ENCODE results near the gene CR1. TPM values are rescaled to one million over a fixed set of nuclear protein-coding genes. Genes with fewer than 3 reads are reported as not detected.

The CR1 gene
- polyA plus RNA-seq, 3 donors = 11.3 to 30.8 (median 26.5) TPM

DNA sequence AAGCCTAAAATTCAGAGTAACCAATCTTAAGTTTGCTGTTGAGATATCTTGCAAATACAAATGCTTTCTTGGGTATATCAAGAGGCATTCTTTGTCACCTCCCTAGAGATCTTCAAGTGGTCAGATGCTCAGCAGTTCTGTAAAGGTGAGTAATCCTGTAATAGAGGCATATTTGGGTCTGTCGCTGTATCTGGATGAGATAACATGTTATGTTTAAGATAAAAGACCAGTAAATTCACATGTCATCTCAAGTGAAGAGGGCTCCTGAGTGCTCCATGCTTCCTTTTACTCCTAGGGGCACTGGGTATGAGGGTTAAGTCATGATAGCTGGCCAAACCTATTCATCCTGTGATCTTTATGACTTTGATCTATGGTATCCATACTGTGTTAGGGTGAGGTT, 34.3 kb upstream of the CR1 start:
- no peaks in the 10 kb centered on the region for H3K4me1 Mint-ChIP-seq
- Histone ChIP-seq H3K9ac (ENCODE audit: insufficient read depth, low read length, poor library complexity, severe bottlenecking) (no peak overlapping the region), H3K27me3 (ENCODE audit: control insufficient read depth in 2 of 2, insufficient read depth in 2 of 2, low read length in 2 of 2) (peaks cover 2 to 8% of the 10 kb centered on the region in 2 donors), H3K4me3 (replicated peaks in 1 of 3; ENCODE audit: low read depth in 2 of 3, low read length in 3 of 3) (no peak overlapping the region), H3K36me3 (replicated peaks in 1 of 2; ENCODE audit: control insufficient read depth in 1 of 2, insufficient read depth in 2 of 2, low read length in 2 of 2) (no peaks in the 10 kb centered on the region), H3K4me2 (replicated peaks; ENCODE audit: extremely low read depth, low read length, poor library complexity, severe bottlenecking) (no peak overlapping the region), H3K27ac (ENCODE audit: low read depth in 1 of 2, low read length in 2 of 2) (no peak overlapping the region), H3K4me1 (ENCODE audit: control insufficient read depth in 1 of 2, insufficient read depth in 2 of 2, low read length in 2 of 2) (no peaks in the 10 kb centered on the region), H3K9me3 (replicated peaks in 1 of 2; ENCODE audit: control insufficient read depth in 1 of 2, insufficient read depth in 1 of 2, low read length in 2 of 2) (no peaks in the 10 kb centered on the region), H3K79me2 (ENCODE audit: insufficient read depth, low read length) (no peaks in the 10 kb centered on the region), H4K20me1 (ENCODE audit: insufficient read depth, low read length) (no peaks in the 10 kb centered on the region), H2AFZ (ENCODE audit: insufficient read depth, low read depth, low read length, poor library complexity, severe bottlenecking) (no peak overlapping the region)
- TF ChIP-seq, protein P1, sequence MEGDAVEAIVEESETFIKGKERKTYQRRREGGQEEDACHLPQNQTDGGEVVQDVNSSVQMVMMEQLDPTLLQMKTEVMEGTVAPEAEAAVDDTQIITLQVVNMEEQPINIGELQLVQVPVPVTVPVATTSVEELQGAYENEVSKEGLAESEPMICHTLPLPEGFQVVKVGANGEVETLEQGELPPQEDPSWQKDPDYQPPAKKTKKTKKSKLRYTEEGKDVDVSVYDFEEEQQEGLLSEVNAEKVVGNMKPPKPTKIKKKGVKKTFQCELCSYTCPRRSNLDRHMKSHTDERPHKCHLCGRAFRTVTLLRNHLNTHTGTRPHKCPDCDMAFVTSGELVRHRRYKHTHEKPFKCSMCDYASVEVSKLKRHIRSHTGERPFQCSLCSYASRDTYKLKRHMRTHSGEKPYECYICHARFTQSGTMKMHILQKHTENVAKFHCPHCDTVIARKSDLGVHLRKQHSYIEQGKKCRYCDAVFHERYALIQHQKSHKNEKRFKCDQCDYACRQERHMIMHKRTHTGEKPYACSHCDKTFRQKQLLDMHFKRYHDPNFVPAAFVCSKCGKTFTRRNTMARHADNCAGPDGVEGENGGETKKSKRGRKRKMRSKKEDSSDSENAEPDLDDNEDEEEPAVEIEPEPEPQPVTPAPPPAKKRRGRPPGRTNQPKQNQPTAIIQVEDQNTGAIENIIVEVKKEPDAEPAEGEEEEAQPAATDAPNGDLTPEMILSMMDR (IDR thresholded peaks at IDR 0.05) = no peak
- DNase-seq = no peak
- no peak overlapping the region for H3K27ac Mint-ChIP-seq
- WGBS (ENCODE audit: insufficient coverage) = no CpG with 5 or more reads among the region's 1 CpG
- H3K36me3 Mint-ChIP-seq = no peaks in the 10 kb centered on the region
- H3K9me3 Mint-ChIP-seq = no peaks in the 10 kb centered on the region
- H3K4me3 Mint-ChIP-seq = no peak overlapping the region
- peaks cover 2% of the 10 kb centered on the region in 3 donors for H3K27me3 Mint-ChIP-seq (ENCODE audit: low read depth in 3 of 3)
- intact Hi-C loops (cut with micrococcal nuclease) = loop anchor here in 1 of 2 donors (5.0 kb wide), 1 partner anchor 39 kb away; no protein-coding TSS in a partner anchor

DNA sequence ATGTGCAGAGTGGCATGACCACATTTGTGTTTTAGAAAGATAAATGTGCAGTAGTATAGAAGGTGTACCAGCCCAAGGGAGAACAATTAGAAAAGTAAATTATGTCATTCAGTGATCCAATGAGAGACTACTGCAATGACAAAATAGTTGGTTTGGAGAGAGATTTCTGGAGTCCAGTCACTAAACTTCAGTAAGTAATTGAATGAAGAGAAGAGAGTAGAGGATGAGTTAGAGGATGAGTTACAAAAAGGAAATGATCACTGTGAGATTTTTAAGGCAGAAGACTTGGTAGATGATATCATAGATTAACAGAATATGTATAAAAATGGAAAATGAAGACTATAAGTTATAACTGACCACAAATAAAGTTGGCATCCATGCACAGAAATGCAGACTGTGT, 33.4 kb upstream of the CR1 start:
- Histone ChIP-seq H3K27me3 (ENCODE audit: control insufficient read depth in 2 of 2, insufficient read depth in 2 of 2, low read length in 2 of 2) (no peaks in the 10 kb centered on the region), H3K9ac (ENCODE audit: insufficient read depth, low read length, poor library complexity, severe bottlenecking) (no peak overlapping the region), H3K79me2 (ENCODE audit: insufficient read depth, low read length) (no peaks in the 10 kb centered on the region), H3K4me3 (replicated peaks in 1 of 3; ENCODE audit: low read depth in 2 of 3, low read length in 3 of 3) (no peak overlapping the region), H3K36me3 (replicated peaks in 1 of 2; ENCODE audit: control insufficient read depth in 1 of 2, insufficient read depth in 2 of 2, low read length in 2 of 2) (no peaks in the 10 kb centered on the region), H3K4me2 (replicated peaks; ENCODE audit: extremely low read depth, low read length, poor library complexity, severe bottlenecking) (no peak overlapping the region), H3K9me3 (replicated peaks in 1 of 2; ENCODE audit: control insufficient read depth in 1 of 2, insufficient read depth in 1 of 2, low read length in 2 of 2) (no peaks in the 10 kb centered on the region), H3K27ac (ENCODE audit: low read depth in 1 of 2, low read length in 2 of 2) (no peak overlapping the region), H3K4me1 (ENCODE audit: control insufficient read depth in 1 of 2, insufficient read depth in 2 of 2, low read length in 2 of 2) (no peaks in the 10 kb centered on the region), H2AFZ (ENCODE audit: insufficient read depth, low read depth, low read length, poor library complexity, severe bottlenecking) (no peak overlapping the region), H4K20me1 (ENCODE audit: insufficient read depth, low read length) (no peaks in the 10 kb centered on the region)
- no peaks in the 10 kb centered on the region for H3K4me1 Mint-ChIP-seq
- H3K4me3 Mint-ChIP-seq = no peak overlapping the region
- H3K27me3 Mint-ChIP-seq (ENCODE audit: low read depth in 3 of 3) = peaks cover 2 to 3% (median 2%) of the 10 kb centered on the region in 3 donors
- no peaks in the 10 kb centered on the region for H3K9me3 Mint-ChIP-seq
- no peak overlapping the region for H3K27ac Mint-ChIP-seq
- no peaks in the 10 kb centered on the region for H3K36me3 Mint-ChIP-seq
- no peak for DNase-seq
- TF ChIP-seq, protein P1 (IDR thresholded peaks at IDR 0.05) = no peak
- intact Hi-C loops (cut with micrococcal nuclease) = loop anchor here in 1 of 2 donors (5.0 kb wide), 1 partner anchor 40 kb away; no protein-coding TSS in a partner anchor

Data from CD14-positive monocyte (primary cell).